ENCODE data around the gene PNMA8B.
"Not testable (repeated sequence)": the region's sequence is repeated elsewhere in the genome, so short reads cannot be mapped to it uniquely, and the experiment has no call there.

PNMA8B gene

GRCh38 chr19:46515290-46515609, 19.6 kb upstream of the PNMA8B start:
- no peak for DNase-seq
- in situ Hi-C loops (cut with MboI; ENCODE audit: low pct_unique_long_range_greater_than_20kb, low sequenced_read_pairs), result no loop called here

- no peak for DNase-seq
- in situ Hi-C loops (cut with MboI; ENCODE audit: low pct_unique_long_range_greater_than_20kb, low sequenced_read_pairs), result no loop called here
Observed at GRCh38 chr19:46514589-46515289, 19.1 kb upstream of the PNMA8B start.

GRCh38 chr19:46513461-46514236, 18.0 kb upstream of the PNMA8B start:
- in situ Hi-C loops (cut with MboI; ENCODE audit: low pct_unique_long_range_greater_than_20kb, low sequenced_read_pairs), result no loop called here
- peak; percentile 80 for DNase-seq

GRCh38 chr19:46511237-46511636, 15.6 kb upstream of the PNMA8B start:
- in situ Hi-C loops (cut with MboI; ENCODE audit: low pct_unique_long_range_greater_than_20kb, low sequenced_read_pairs), result no loop called here
- DNase-seq, result no peak

- in situ Hi-C loops (cut with MboI; ENCODE audit: low pct_unique_long_range_greater_than_20kb, low sequenced_read_pairs), result no loop called here
Observed at GRCh38 chr19:46508206-46508605, 12.5 kb upstream of the PNMA8B start.

GRCh38 chr19:46503848-46504453, 8.3 kb upstream of the PNMA8B start:
- no peak for DNase-seq
- in situ Hi-C loops (cut with MboI; ENCODE audit: low pct_unique_long_range_greater_than_20kb, low sequenced_read_pairs), result no loop called here

More at GRCh38 chr19:46508206-46508605, 12.5 kb upstream of the PNMA8B start:
- no peak for DNase-seq

- in situ Hi-C loops (cut with MboI; ENCODE audit: low pct_unique_long_range_greater_than_20kb, low sequenced_read_pairs), result no loop called here
- no peak for DNase-seq
Observed at GRCh38 chr19:46502891-46503290, 7.2 kb upstream of the PNMA8B start.

- DNase-seq, result peak; percentile 41
- in situ Hi-C loops (cut with MboI; ENCODE audit: low pct_unique_long_range_greater_than_20kb, low sequenced_read_pairs), result loop anchor here (10.0 kb wide), 2 partner anchors 105 to 215 kb away; no protein-coding TSS in a partner anchor
Observed at GRCh38 chr19:46499692-46500091, 4.0 kb upstream of the PNMA8B start.

GRCh38 chr19:46497773-46498172, 2.1 kb upstream of the PNMA8B start:
- in situ Hi-C loops (cut with MboI; ENCODE audit: low pct_unique_long_range_greater_than_20kb, low sequenced_read_pairs), result loop anchor here (10.0 kb wide), 2 partner anchors 103 to 213 kb away; no protein-coding TSS in a partner anchor
- DNase-seq, result no peak

- DNase-seq, result not testable (repeated sequence)
- in situ Hi-C loops (cut with MboI; ENCODE audit: low pct_unique_long_range_greater_than_20kb, low sequenced_read_pairs), result loop anchor here (10.0 kb wide), 2 partner anchors 102 to 212 kb away; no protein-coding TSS in a partner anchor
Observed at GRCh38 chr19:46496886-46497285, 1.2 kb upstream of the PNMA8B start.

- no peak for DNase-seq
- in situ Hi-C loops (cut with MboI; ENCODE audit: low pct_unique_long_range_greater_than_20kb, low sequenced_read_pairs), result loop anchor here (10.0 kb wide), 2 partner anchors 102 to 212 kb away; no protein-coding TSS in a partner anchor
Observed at GRCh38 chr19:46496304-46496703, 637 bp upstream of the PNMA8B start.

- in situ Hi-C loops (cut with MboI; ENCODE audit: low pct_unique_long_range_greater_than_20kb, low sequenced_read_pairs), result loop anchor here (10.0 kb wide), 2 partner anchors 100 to 210 kb away; no protein-coding TSS in a partner anchor
Observed at GRCh38 chr19:46494941-46495785, 504 bp downstream of the PNMA8B start.

GRCh38 chr19:46494146-46494940, 1.3 kb downstream of the PNMA8B start:
- in situ Hi-C loops (cut with MboI; ENCODE audit: low pct_unique_long_range_greater_than_20kb, low sequenced_read_pairs), result loop anchor here (10.0 kb wide), 2 partner anchors 100 to 210 kb away; no protein-coding TSS in a partner anchor
- no peak for DNase-seq

More at GRCh38 chr19:46494941-46495785, 504 bp downstream of the PNMA8B start:
- no peak for DNase-seq

- no peak for DNase-seq
- in situ Hi-C loops (cut with MboI; ENCODE audit: low pct_unique_long_range_greater_than_20kb, low sequenced_read_pairs), result loop anchor here (10.0 kb wide), 2 partner anchors 99 to 209 kb away; no protein-coding TSS in a partner anchor
Observed at GRCh38 chr19:46493236-46494145, 2.2 kb downstream of the PNMA8B start.

GRCh38 chr19:46492841-46493235, 2.8 kb downstream of the PNMA8B start:
- in situ Hi-C loops (cut with MboI; ENCODE audit: low pct_unique_long_range_greater_than_20kb, low sequenced_read_pairs), result loop anchor here (10.0 kb wide), 2 partner anchors 98 to 208 kb away; no protein-coding TSS in a partner anchor
- no peak for DNase-seq

GRCh38 chr19:46491975-46492682, 3.5 kb downstream of the PNMA8B start:
- DNase-seq, result no peak
- in situ Hi-C loops (cut with MboI; ENCODE audit: low pct_unique_long_range_greater_than_20kb, low sequenced_read_pairs), result loop anchor here (10.0 kb wide), 2 partner anchors 97 to 207 kb away; no protein-coding TSS in a partner anchor
